ENCODE data around the gene HELZ.
"Not testable (repeated sequence)": the region's sequence is repeated elsewhere in the genome, so short reads cannot be mapped to it uniquely, and the experiment has no call there.

Gene HELZ

GRCh38 chr17:67047382-67047781, 197.6 kb downstream of the HELZ start:
- no peak for DNase-seq

GRCh38 chr17:67046398-67046797, 198.6 kb downstream of the HELZ start:
- no peak for DNase-seq

- DNase-seq, result no peak
Observed at GRCh38 chr17:67044940-67045339, 200.1 kb downstream of the HELZ start.

GRCh38 chr17:67044016-67044772, 200.8 kb downstream of the HELZ start, which contains the start of gene CACNG1:
Gene CACNG1 (plus strand): TSS chr17:67044554. CDS start chr17:67044661, 107 bp downstream.
- no peak for DNase-seq

- DNase-seq, result no peak
Observed at GRCh38 chr17:67043283-67043682, 201.7 kb downstream of the HELZ start.

GRCh38 chr17:67041941-67042899, 202.8 kb downstream of the HELZ start:
- DNase-seq, result no peak

- no peak for DNase-seq
Observed at GRCh38 chr17:67041531-67041930, 203.5 kb downstream of the HELZ start.

GRCh38 chr17:67041119-67041518, 203.9 kb downstream of the HELZ start:
- DNase-seq, result not testable (repeated sequence)

GRCh38 chr17:67040652-67041051, 204.3 kb downstream of the HELZ start:
- no peak for DNase-seq

- no peak for DNase-seq
Observed at GRCh38 chr17:67038861-67039365, 206.1 kb downstream of the HELZ start.

GRCh38 chr17:67035131-67036083, 209.6 kb downstream of the HELZ start:
- no peak for DNase-seq

- no peak for DNase-seq
Observed at GRCh38 chr17:67033613-67034012, 211.4 kb downstream of the HELZ start.

GRCh38 chr17:67032985-67033384, 212.0 kb downstream of the HELZ start:
- no peak for DNase-seq

GRCh38 chr17:67032382-67032781, 212.6 kb downstream of the HELZ start:
- no peak for DNase-seq

GRCh38 chr17:67030641-67031040, 214.4 kb downstream of the HELZ start:
- no peak for DNase-seq

GRCh38 chr17:67027031-67027628, 217.9 kb downstream of the HELZ start:
- DNase-seq, result no peak

GRCh38 chr17:67026341-67026740, 218.7 kb downstream of the HELZ start:
- no peak for DNase-seq

- no peak for DNase-seq
Observed at GRCh38 chr17:67025216-67025792, 219.7 kb downstream of the HELZ start.

- DNase-seq, result no peak
Observed at GRCh38 chr17:67024736-67025135, 220.3 kb downstream of the HELZ start.

GRCh38 chr17:67022451-67022810, 222.6 kb downstream of the HELZ start:
- DNase-seq, result no peak

GRCh38 chr17:67021743-67022450, 223.1 kb downstream of the HELZ start:
- no peak for DNase-seq
